Tibial nerve (tissue), 4 donors: ENCODE data around the gene PCBP3. TPM values are rescaled to one million over a fixed set of nuclear protein-coding genes. Genes with fewer than 3 reads are reported as not detected.
A peak's percentile ranks its signal among the peaks of the same experiment; 100 is the strongest.

Source experiments
- DNase-seq, 2 donors: peaks; one replicate each; pipeline ENCODE4 v3.0.0-alpha.2; 2019; ENCODE audit warnings: low spot score in 2 of 2
- H3K27ac ChIP-seq, 4 donors: fragments of 200-600 bp; sonication (generic) in 3 of 4; one replicate each; pipeline ENCODE4 v1.5.1; 2017 to 2019; ENCODE audit warnings: mild to moderate bottlenecking in 1 of 4
- H3K27me3 ChIP-seq, 2 donors: fragments of 200-600 bp; sonication (generic) in 1 of 2; one replicate each; pipeline versions ENCODE4 v1.5.1 to v1.6.0; 2017 to 2019
- H3K36me3 ChIP-seq, 3 donors: fragments of 200-600 bp; sonication (generic); one replicate each; pipeline ENCODE4 v1.5.1; 2018 to 2019
- H3K4me1 ChIP-seq, 4 donors: fragments of 200-600 bp; sonication (generic) in 3 of 4; one replicate each; pipeline ENCODE4 v1.5.1; 2017 to 2019
- H3K4me3 ChIP-seq, 4 donors: fragments of 200-600 bp; sonication (generic) in 3 of 4; one replicate each; pipeline ENCODE4 v1.5.1; 2017 to 2019; ENCODE audit warnings: mild to moderate bottlenecking in 1 of 4, moderate library complexity in 1 of 4
- H3K9me3 ChIP-seq, 4 donors: fragments of 200-600 bp; sonication (generic) in 3 of 4; one replicate each; pipeline ENCODE4 v1.5.1; 2017 to 2019
- EP300 ChIP-seq, 2 donors: sonication (generic); formaldehyde crosslinking; IDR thresholded peaks; one replicate each; pipeline ENCODE4 v1.6.1; 2017; ENCODE audit warnings: antibody characterized with exemption in 2 of 2, mild to moderate bottlenecking in 1 of 2
- POLR2A ChIP-seq, 2 donors: fragments of 450-650 bp; IDR thresholded peaks; one replicate each; pipeline ENCODE4 v1.6.1; 2017; ENCODE audit warnings: antibody characterized with exemption in 2 of 2, mild to moderate bottlenecking in 2 of 2, moderate library complexity in 2 of 2
- WGBS, 2 donors: methylation state at CpG; one replicate each; pipeline ENCODE4 v1.1.5; 2018; 5-methylcytosine and 5-hydroxymethylcytosine counted together
- total RNA-seq, 4 donors: library from RNA; depleted of rRNA; stranded (reverse); fragments of >200 nt; gene quantifications; one replicate each; pipeline ENCODE4 v1.1.0, GENCODE V29; 2016
- TF ChIP-seq, protein P1 (sequence below), 5 experiments: fragments of 200-600 bp in 3 of 5; fragments of 450-650 bp in 2 of 5; sonication (generic) in 3 of 5; IDR thresholded peaks; one replicate each; pipeline ENCODE4 v1.5.1; 2016 to 2019; ENCODE audit warnings: antibody characterized with exemption in 5 of 5, mild to moderate bottlenecking in 3 of 5, moderate library complexity in 2 of 5

The PCBP3 gene
- total RNA-seq, 4 donors from 2014 or later: 4.2 to 13.4 (median 9.6) TPM

- H3K36me3 ChIP-seq: peaks cover 0 to 5% (median 0%) of the 10 kb centered on the region in 3 donors
- no peak overlapping the region for H3K4me3 ChIP-seq
- WGBS, 2 donors: 85 to 87% methylated on average over 1 of the region's 1 CpG
- DNase-seq: no peak
- no peaks in the 10 kb centered on the region for H3K27me3 ChIP-seq
- H3K27ac ChIP-seq: no peak overlapping the region
- no peaks in the 10 kb centered on the region for H3K4me1 ChIP-seq
- H3K9me3 ChIP-seq: peaks cover 0 to 13% (median 2%) of the 10 kb centered on the region in 4 donors
- TF ChIP-seq POLR2A (IDR thresholded peaks at IDR 0.05) (no peak), EP300 (IDR thresholded peaks at IDR 0.05) (no peak)
- TF ChIP-seq, protein P1, sequence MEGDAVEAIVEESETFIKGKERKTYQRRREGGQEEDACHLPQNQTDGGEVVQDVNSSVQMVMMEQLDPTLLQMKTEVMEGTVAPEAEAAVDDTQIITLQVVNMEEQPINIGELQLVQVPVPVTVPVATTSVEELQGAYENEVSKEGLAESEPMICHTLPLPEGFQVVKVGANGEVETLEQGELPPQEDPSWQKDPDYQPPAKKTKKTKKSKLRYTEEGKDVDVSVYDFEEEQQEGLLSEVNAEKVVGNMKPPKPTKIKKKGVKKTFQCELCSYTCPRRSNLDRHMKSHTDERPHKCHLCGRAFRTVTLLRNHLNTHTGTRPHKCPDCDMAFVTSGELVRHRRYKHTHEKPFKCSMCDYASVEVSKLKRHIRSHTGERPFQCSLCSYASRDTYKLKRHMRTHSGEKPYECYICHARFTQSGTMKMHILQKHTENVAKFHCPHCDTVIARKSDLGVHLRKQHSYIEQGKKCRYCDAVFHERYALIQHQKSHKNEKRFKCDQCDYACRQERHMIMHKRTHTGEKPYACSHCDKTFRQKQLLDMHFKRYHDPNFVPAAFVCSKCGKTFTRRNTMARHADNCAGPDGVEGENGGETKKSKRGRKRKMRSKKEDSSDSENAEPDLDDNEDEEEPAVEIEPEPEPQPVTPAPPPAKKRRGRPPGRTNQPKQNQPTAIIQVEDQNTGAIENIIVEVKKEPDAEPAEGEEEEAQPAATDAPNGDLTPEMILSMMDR (IDR thresholded peaks at IDR 0.05): no peak
Measured at GRCh38 chr21:45753445-45753844, 109.9 kb downstream of the PCBP3 start.

DNA sequence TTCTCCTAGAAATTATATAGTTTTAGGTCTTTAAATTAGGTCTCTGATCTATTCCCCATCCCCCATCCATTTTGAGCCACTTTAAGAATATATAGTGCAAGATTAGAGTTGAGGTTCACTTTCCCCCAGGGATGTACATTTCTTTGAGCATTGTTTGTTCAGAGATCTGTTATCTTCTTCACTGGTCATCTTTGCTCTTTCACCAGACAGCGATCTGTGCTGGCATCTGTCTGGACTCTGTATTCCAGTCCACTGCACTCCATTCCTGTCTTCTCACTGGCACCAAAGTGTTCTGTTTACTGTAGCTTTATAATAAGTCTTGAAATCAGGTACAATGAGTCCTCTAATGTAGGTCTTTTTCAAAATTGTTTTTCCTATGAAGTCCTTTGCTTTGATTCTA, 112.5 kb downstream of the PCBP3 start:
- Histone ChIP-seq H3K4me3 (no peak overlapping the region), H3K27me3 (no peaks in the 10 kb centered on the region), H3K9me3 (peaks cover 0 to 17% (median 2%) of the 10 kb centered on the region in 4 donors), H3K36me3 (peaks cover 0 to 5% (median 0%) of the 10 kb centered on the region in 3 donors), H3K27ac (no peak overlapping the region), H3K4me1 (no peaks in the 10 kb centered on the region)
- TF ChIP-seq POLR2A (IDR thresholded peaks at IDR 0.05): no peak
- TF ChIP-seq, protein P1 (IDR thresholded peaks at IDR 0.05): no peak
- TF ChIP-seq EP300 (IDR thresholded peaks at IDR 0.05): no peak
- no peak for DNase-seq
- WGBS, 2 donors: 79 to 84% methylated on average over 1 of the region's 1 CpG

GRCh38 chr21:45756669-45757068, 113.1 kb downstream of the PCBP3 start:
- Histone ChIP-seq H3K4me1 (no peaks in the 10 kb centered on the region), H3K4me3 (no peak overlapping the region), H3K36me3 (peaks cover 0 to under 1% (median 0%) of the 10 kb centered on the region in 3 donors), H3K9me3 (peaks cover 0 to 17% (median 2%) of the 10 kb centered on the region in 4 donors), H3K27ac (no peak overlapping the region), H3K27me3 (no peaks in the 10 kb centered on the region)
- 95 to 97% methylated on average over 2 of the region's 2 CpGs for WGBS, 2 donors
- DNase-seq: no peak
- TF ChIP-seq POLR2A (IDR thresholded peaks at IDR 0.05) (no peak), EP300 (IDR thresholded peaks at IDR 0.05) (no peak)
- TF ChIP-seq, protein P1 (IDR thresholded peaks at IDR 0.05): no peak

GRCh38 chr21:45761704-45762103, 118.2 kb downstream of the PCBP3 start:
- 86 to 88% methylated on average over 11 of the region's 11 CpGs for WGBS, 2 donors
- TF ChIP-seq EP300 (IDR thresholded peaks at IDR 0.05): no peak
- no peak for TF ChIP-seq POLR2A (IDR thresholded peaks at IDR 0.05)
- TF ChIP-seq, protein P1 (IDR thresholded peaks at IDR 0.05): no peak
- H3K4me1 ChIP-seq: peaks cover 0 to 10% (median 0%) of the 10 kb centered on the region in 4 donors

DNA sequence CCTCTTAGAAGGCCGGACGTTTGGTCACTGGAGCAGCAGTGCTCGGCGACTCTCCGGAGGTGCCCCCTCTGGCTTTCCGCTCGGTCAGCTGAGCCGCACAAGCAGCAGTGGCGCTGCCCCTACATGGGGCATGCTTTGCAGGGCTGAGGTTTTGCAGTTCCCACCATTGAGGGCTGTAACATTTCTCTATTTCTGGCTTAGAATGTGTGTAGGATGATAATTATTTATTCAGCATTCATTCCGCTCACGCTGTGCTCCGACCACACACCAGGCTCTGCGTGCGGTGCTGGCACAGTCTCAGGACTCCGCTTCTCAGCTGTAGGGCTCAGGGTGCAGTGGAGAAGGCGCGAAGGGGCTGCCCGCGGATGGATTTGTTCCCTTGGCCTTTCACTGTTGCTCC, 119.5 kb downstream of the PCBP3 start:
- H3K4me1 ChIP-seq: peaks cover 0 to 10% (median 0%) of the 10 kb centered on the region in 4 donors
- H3K4me3 ChIP-seq: peak overlapping the region in 2 of 4 donors; percentile 5 to 23
- 49 to 57% methylated on average over 19 of the region's 19 CpGs for WGBS, 2 donors
- DNase-seq: no peak
- H3K36me3 ChIP-seq: no peaks in the 10 kb centered on the region
- peaks cover 0 to 5% (median 0%) of the 10 kb centered on the region in 4 donors for H3K9me3 ChIP-seq
- H3K27me3 ChIP-seq: no peaks in the 10 kb centered on the region
- peak overlapping the region in 1 of 4 donors; percentile 67 for H3K27ac ChIP-seq
- TF ChIP-seq EP300 (IDR thresholded peaks at IDR 0.05) (no peak), POLR2A (IDR thresholded peaks at IDR 0.05) (no peak)

More at GRCh38 chr21:45761704-45762103, 118.2 kb downstream of the PCBP3 start:
- Histone ChIP-seq H3K4me3 (no peak overlapping the region), H3K27ac (no peak overlapping the region), H3K27me3 (no peaks in the 10 kb centered on the region), H3K36me3 (no peaks in the 10 kb centered on the region), H3K9me3 (peaks cover 0 to 5% (median 0%) of the 10 kb centered on the region in 4 donors)
- no peak for DNase-seq
